AG04449 (cell line): ENCODE results near the gene AP5Z1.

Source experiments
- CTCF ChIA-PET: fragments of 350-600 bp; formaldehyde crosslinking; extraction: SDS; loops from one replicate; lab custom pipeline; 2021; ENCODE audit warnings: antibody characterized with exemption; lab: Yijun Ruan, JAX
- POLR2A ChIA-PET: fragments of 400-600, 350-600 bp; formaldehyde crosslinking; extraction: SDS; loops from one replicate; lab custom pipeline; 2020; ENCODE audit warnings: antibody characterized with exemption, inconsistent platforms; lab: Yijun Ruan, JAX
- DNase-seq: peaks from one replicate; pipeline ENCODE4 v3.0.0-alpha.2; 2010; ENCODE audit warnings: low read depth, low spot score
- H3K4me3 ChIP-seq: 2 replicates; pipeline ENCODE4 v1.5.1; 2011; ENCODE audit warnings: low read depth, mild to moderate bottlenecking, control low read depth, low read length
- TF ChIP-seq, protein P1 (sequence below): IDR thresholded peaks from one replicate; pipeline ENCODE4 v1.5.1; 2011; ENCODE audit warnings: mild to moderate bottlenecking, moderate library complexity, low read length, control low read depth, inconsistent platforms; ENCODE audit not compliant: insufficient read depth; ENCODE audit errors: missing control alignments

Gene AP5Z1

DNA sequence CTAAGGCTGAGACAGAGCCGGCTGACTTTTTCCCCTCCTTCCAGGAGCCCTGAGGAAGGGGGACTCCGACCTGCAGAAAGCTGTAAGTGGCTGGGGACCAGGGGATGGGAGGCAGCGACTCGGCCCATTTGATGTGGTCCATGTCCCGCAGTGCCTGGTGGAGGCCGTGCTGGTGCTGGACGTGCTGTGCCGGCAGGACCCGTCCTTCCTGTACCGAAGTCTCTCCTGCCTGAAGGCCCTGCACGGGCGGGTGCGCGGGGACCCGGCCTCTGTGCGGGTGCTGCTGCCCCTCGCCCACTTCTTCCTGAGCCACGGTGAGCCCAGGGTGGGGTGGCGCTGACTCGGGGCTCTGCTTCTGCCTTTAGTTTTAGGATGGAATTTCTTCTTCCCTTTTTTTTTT is 9.9 kb downstream of the AP5Z1 start:
- TF ChIP-seq, protein P1, sequence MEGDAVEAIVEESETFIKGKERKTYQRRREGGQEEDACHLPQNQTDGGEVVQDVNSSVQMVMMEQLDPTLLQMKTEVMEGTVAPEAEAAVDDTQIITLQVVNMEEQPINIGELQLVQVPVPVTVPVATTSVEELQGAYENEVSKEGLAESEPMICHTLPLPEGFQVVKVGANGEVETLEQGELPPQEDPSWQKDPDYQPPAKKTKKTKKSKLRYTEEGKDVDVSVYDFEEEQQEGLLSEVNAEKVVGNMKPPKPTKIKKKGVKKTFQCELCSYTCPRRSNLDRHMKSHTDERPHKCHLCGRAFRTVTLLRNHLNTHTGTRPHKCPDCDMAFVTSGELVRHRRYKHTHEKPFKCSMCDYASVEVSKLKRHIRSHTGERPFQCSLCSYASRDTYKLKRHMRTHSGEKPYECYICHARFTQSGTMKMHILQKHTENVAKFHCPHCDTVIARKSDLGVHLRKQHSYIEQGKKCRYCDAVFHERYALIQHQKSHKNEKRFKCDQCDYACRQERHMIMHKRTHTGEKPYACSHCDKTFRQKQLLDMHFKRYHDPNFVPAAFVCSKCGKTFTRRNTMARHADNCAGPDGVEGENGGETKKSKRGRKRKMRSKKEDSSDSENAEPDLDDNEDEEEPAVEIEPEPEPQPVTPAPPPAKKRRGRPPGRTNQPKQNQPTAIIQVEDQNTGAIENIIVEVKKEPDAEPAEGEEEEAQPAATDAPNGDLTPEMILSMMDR, result no peak
- no peak for DNase-seq
- H3K4me3 ChIP-seq, result no peak overlapping the region
- ChIA-PET POLR2A (no interaction called here), CTCF (interaction anchor here (0.7 kb wide), 1 partner anchor 773 kb away, joined by 3 read pairs; no protein-coding TSS in a partner anchor)

DNA sequence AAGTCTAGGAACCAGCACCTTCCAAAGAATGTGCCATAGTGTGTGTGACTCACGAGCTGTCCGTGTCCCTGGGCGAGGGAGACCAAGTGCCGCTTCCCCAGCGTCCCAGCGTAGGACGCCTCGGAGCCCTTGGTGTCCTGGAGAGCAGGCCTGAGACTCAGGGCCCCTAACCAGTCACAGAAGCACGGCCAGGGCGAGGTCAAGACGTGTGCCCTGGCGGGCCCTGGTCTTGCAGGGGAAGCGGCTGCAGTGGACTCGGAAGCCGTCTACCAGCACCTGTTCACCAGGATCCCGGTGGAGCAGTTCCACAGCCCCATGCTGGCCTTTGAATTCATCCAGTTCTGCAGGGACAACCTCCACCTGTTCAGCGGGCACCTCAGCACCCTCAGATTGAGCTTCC is 10.6 kb downstream of the AP5Z1 start:
- no peak overlapping the region for H3K4me3 ChIP-seq
- TF ChIP-seq, protein P1, result no peak
- CTCF ChIA-PET, result interaction anchor here (0.7 kb wide), 1 partner anchor 772 kb away, joined by 3 read pairs; no protein-coding TSS in a partner anchor
- no peak for DNase-seq
- POLR2A ChIA-PET, result no interaction called here

DNA sequence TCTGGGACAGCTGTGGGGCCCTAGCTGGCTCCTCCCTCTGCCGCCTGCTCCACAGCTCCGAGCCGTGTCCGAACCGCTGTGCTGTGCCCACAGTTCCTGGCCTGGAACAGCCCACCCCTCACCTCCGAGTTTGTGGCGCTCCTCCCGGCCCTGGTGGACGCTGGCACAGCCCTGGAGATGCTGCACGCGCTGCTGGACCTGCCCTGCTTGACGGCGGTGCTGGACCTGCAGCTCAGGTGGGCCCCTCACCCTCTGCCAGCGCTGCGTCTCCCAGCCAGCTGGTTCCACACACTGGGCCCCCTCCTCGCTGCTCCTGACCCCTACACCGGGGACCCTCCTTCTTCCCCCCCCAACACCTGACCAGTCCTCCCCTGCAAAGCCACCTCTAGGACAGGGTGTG is 12.1 kb downstream of the AP5Z1 start:
- CTCF ChIA-PET, result interaction anchor here (1.0 to 3.1 kb wide), 2 partner anchors 9 to 11 kb away, joined by 3 to 12 read pairs; no protein-coding TSS in a partner anchor
- no peak for DNase-seq
- no peak overlapping the region for H3K4me3 ChIP-seq
- POLR2A ChIA-PET, result no interaction called here
- TF ChIP-seq, protein P1, result no peak

DNA sequence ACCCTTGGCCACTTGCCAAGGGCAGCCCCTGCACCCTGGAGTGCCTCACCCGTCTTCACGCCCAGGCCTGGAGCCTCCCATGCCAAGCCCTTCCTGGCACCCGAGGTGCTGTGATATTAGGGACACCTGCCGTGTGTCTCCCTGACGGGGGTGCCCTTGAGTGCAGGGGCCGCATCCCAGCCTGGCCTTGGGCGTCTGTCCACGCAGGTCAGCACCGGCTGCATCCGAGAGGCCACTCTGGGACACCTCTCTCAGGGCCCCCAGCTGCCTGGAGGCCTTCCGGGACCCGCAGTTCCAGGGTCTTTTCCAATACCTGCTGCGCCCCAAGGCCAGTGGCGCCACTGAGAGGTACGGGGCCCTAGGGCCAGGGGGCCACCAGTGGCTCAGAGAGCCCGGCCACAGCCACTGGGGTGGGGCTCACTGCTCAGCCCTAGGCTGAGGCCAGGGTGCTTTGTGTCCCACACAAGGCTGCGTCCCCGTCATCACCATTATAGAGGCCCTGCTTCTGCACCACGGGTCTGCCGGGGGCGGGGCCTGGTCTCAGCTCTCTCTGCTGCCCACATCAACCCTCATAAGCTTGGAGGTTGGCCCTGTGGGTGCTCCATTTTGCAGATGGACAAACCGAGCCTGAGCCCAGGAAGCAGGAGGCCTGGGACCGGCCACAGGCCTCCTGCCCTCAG is 12.7 kb downstream of the AP5Z1 start:
- H3K4me3 ChIP-seq, result no peak overlapping the region
- ChIA-PET CTCF (interaction anchor here (3.1 kb wide), 1 partner anchor 10 kb away, joined by 12 read pairs; no protein-coding TSS in a partner anchor), POLR2A (interaction anchor here (2.1 kb wide), 1 partner anchor 12 kb away, joined by 10 read pairs; the partner anchor contains the start of gene AP5Z1)
- DNase-seq, result no peak
- TF ChIP-seq, protein P1, result no peak

- TF ChIP-seq, protein P1, result no peak
- DNase-seq, result no peak
- no peak overlapping the region for H3K4me3 ChIP-seq
- ChIA-PET POLR2A (interaction anchor here (2.1 kb wide), 1 partner anchor 13 kb away, joined by 10 read pairs; the partner anchor contains the start of gene AP5Z1), CTCF (interaction anchor here (3.1 kb wide), 1 partner anchor 10 kb away, joined by 12 read pairs; no protein-coding TSS in a partner anchor)
Measured at GRCh38 chr7:4788627-4789189, 13.3 kb downstream of the AP5Z1 start.
